ENCODE measurements around the gene CCDC187.
A peak's percentile ranks its signal among the peaks of the same experiment; 100 is the strongest.

CCDC187 gene

DNA sequence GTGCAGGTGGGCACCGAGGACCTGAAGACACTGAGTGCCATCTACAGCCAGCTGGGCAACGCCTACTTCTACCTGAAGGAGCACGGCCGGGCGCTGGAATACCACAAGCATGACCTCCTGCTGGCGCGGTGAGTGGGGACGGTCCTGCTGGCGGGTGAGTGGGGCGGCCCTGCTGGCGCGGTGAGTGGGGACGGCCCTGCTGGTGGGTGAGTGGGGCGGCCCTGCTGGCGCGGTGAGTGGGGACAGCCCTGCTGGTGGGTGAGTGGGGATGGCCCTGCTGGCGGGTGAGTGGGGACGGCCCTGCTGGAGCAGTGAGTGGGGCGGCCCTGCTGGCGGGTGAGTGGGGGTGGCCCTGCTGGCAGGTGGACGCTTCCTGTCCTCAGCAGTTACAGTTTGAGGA is 30.6 kb upstream of the CCDC187 start:
- H3K27ac Mint-ChIP-seq: no peak overlapping the region
- no peaks in the 10 kb centered on the region for H3K4me1 Mint-ChIP-seq
- no peak for ATAC-seq
- DNase-seq: no peak
- no peaks in the 10 kb centered on the region for H3K9me3 Mint-ChIP-seq
- H3K27me3 Mint-ChIP-seq: no peaks in the 10 kb centered on the region
- H3K4me3 Mint-ChIP-seq: no peak overlapping the region
- H3K36me3 Mint-ChIP-seq (ENCODE audit: low read depth): no peaks in the 10 kb centered on the region

DNA sequence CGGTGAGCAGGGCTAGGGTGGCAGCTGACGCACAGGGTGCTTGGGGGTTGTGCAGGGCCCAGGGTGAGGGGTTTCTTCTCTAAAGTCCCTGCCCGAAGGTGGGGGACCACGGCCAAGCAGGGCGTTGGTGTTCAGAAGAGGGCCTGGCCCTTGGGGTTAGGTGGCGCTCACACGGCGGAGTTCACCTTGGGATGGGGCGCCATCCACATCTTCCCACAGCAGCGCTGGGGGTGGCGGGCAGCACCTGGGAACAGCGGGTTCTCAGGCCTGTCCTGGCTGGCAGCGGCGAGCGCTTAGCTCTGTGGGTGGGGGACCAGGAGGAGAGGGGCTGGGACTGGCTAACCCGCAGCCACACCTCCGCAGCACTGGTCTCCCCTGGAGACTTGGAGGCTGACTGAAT is 29.6 kb upstream of the CCDC187 start:
- no peaks in the 10 kb centered on the region for H3K9me3 Mint-ChIP-seq
- no peaks in the 10 kb centered on the region for H3K27me3 Mint-ChIP-seq
- H3K4me3 Mint-ChIP-seq: no peak overlapping the region
- no peaks in the 10 kb centered on the region for H3K36me3 Mint-ChIP-seq (ENCODE audit: low read depth)
- no peak overlapping the region for H3K27ac Mint-ChIP-seq
- no peak for ATAC-seq
- H3K4me1 Mint-ChIP-seq: peaks cover 3% of the 10 kb centered on the region
- no peak for DNase-seq

DNA sequence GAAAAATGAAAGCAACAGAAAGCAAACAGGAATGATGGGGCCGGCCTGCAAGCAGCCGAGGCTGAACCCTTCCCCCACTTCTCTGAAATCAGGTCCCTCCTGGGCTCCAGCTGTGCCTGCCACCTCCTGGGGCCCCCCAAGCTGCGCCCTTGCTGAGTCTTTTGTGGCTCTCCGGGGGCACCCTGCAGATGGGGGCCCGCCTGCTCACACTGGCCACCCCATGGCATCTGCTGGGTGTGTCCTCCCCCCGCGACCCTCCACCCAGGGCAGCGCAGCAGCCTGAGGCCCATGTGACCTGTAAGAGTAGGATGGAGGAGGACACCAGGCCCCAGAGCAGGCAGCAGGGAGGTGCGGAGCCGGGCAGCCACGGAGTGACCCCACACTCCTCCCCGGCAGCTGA is 29.2 kb upstream of the CCDC187 start:
- ATAC-seq: no peak
- peaks cover 3% of the 10 kb centered on the region for H3K4me1 Mint-ChIP-seq
- DNase-seq: no peak
- no peaks in the 10 kb centered on the region for H3K27me3 Mint-ChIP-seq
- H3K9me3 Mint-ChIP-seq: no peaks in the 10 kb centered on the region
- H3K4me3 Mint-ChIP-seq: no peak overlapping the region
- no peaks in the 10 kb centered on the region for H3K36me3 Mint-ChIP-seq (ENCODE audit: low read depth)
- no peak overlapping the region for H3K27ac Mint-ChIP-seq

DNA sequence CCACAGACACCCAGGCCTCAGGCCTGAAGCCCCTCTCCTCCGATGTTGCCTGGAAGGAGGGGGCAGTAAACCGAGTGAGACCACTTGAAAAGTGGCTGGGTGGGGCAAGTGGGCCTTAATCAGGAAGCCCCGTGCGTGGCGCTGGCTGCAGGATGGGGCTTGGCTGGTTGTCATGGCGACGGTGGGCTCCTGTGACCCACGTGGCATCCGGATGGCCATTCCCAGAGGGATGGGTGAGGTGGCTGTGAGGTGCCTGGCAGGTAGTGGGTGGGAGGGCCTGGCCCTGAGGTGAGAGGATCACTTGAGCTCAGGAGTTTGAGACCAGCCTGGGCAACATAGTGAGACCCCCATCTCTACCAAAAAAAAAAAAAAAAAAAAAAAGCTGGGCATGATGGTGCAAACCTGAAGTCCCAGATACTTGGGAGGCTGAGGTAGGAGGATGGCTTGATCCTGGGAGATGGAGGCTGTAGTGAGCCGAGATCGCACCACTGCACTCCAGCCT is 28.6 kb upstream of the CCDC187 start:
- no peaks in the 10 kb centered on the region for H3K9me3 Mint-ChIP-seq
- ATAC-seq (no peak), DNase-seq (no peak)
- peaks cover 3% of the 10 kb centered on the region for H3K4me1 Mint-ChIP-seq
- no peaks in the 10 kb centered on the region for H3K36me3 Mint-ChIP-seq (ENCODE audit: low read depth)
- no peak overlapping the region for H3K27ac Mint-ChIP-seq
- no peaks in the 10 kb centered on the region for H3K27me3 Mint-ChIP-seq
- H3K4me3 Mint-ChIP-seq: no peak overlapping the region

DNA sequence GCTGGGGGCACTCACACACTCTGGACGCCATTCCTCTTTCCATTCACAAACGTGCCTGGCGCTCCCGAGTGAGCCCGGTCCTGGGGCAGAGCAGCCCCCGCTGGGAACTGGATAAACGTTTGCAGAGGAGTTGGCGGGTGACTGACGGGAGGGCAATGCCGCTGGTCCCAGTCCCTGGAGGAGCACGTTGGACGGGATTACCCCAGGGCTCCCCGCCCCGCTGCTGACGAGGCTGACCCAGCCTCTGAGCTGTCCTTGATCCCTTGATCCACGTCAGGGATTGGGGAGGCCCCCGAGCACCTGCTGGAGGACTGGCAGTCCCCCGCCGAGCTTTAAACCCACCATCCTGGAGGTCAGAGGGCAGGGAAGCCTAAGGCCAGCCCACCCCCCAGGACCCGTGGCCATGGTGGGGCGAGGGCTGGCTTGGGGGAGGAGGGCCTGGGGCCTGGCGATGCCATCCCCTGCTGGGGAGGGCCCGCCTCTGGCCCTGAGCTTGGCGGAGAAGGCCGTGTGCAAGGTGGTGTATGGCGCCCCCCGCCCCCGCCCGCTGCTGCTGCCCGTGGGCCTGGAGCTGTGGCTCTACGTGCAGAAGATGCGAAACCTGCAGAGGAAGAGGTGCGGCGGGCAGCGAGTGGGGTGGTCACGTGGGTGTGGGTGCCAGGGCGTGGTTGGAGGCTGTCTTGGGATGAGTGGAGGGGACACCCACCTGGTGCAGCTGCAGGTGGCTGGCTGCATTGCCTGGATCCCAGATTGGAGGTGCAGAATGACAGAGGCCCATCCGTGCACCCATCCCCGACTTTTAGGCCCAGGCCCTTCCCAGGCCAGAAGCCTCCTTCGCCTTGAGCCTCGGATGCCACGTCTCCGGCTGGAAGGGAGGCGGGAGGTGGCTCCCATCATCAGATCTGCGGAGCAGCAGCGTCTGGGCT is 27.9 kb upstream of the CCDC187 start:
- DNase-seq (no peak), ATAC-seq (no peak)
- no peak overlapping the region for H3K27ac Mint-ChIP-seq
- no peaks in the 10 kb centered on the region for H3K9me3 Mint-ChIP-seq
- no peaks in the 10 kb centered on the region for H3K27me3 Mint-ChIP-seq
- H3K36me3 Mint-ChIP-seq (ENCODE audit: low read depth): no peaks in the 10 kb centered on the region
- H3K4me3 Mint-ChIP-seq: no peak overlapping the region
- H3K4me1 Mint-ChIP-seq: peaks cover 3% of the 10 kb centered on the region

DNA sequence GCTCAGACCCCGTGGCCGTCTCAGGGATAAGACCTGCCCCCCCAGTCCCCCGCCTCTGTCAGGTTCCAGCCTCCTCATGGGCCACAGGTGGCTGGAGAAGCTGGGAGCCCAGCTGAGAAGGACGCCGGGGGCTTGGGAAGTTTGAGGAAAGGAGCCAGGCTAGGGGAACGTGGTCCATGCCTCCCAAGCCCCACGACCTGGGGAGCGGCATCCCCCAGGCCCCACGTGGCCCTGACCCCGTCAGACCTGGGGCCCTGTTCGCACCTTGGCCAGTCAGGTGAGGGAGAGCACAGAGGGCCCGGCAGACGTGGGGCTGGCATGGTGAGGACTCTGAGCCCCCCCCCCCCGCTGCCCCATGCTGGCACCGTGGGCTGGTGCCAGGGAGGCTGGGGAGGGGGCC is 27.1 kb upstream of the CCDC187 start:
- Mint-ChIP-seq H3K4me3 (no peak overlapping the region), H3K4me1 (peaks cover 3% of the 10 kb centered on the region), H3K36me3 (ENCODE audit: low read depth) (no peaks in the 10 kb centered on the region), H3K27ac (no peak overlapping the region), H3K27me3 (no peaks in the 10 kb centered on the region), H3K9me3 (no peaks in the 10 kb centered on the region)
- DNase-seq (no peak), ATAC-seq (no peak)

DNA sequence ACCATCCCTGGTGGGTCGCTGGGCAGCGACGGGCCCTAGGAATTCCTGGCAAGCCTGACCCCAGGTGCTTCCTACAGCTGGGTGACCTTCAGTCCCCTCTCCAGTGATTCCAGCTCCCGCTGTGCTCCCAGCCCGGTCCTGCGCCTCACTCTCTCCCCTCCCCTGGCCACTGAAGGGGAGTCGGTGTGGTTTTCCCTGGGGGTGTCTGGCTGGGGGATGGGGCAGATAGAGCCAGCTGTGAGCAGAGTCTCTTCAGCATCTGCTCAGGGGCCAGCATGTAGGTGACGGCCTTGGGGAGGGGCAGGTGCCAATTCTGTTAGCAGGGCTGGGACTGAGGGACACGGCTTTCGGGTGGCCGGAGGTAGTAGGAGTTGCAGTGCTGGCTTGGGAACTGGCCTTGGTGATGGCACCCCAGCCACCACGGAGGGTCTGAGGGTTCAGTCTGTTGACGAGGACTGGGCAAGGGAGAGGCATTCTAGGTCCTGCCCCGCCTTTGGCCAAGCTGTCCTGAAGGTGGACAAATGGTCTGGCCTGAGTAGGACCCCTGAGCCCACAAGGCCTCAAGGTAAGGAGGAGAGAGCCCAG is 26.6 kb upstream of the CCDC187 start:
- peaks cover 3% of the 10 kb centered on the region for H3K4me1 Mint-ChIP-seq
- no peaks in the 10 kb centered on the region for H3K36me3 Mint-ChIP-seq (ENCODE audit: low read depth)
- H3K4me3 Mint-ChIP-seq: no peak overlapping the region
- no peak for ATAC-seq
- H3K9me3 Mint-ChIP-seq: no peaks in the 10 kb centered on the region
- no peak overlapping the region for H3K27ac Mint-ChIP-seq
- no peak for DNase-seq
- H3K27me3 Mint-ChIP-seq: no peaks in the 10 kb centered on the region

DNA sequence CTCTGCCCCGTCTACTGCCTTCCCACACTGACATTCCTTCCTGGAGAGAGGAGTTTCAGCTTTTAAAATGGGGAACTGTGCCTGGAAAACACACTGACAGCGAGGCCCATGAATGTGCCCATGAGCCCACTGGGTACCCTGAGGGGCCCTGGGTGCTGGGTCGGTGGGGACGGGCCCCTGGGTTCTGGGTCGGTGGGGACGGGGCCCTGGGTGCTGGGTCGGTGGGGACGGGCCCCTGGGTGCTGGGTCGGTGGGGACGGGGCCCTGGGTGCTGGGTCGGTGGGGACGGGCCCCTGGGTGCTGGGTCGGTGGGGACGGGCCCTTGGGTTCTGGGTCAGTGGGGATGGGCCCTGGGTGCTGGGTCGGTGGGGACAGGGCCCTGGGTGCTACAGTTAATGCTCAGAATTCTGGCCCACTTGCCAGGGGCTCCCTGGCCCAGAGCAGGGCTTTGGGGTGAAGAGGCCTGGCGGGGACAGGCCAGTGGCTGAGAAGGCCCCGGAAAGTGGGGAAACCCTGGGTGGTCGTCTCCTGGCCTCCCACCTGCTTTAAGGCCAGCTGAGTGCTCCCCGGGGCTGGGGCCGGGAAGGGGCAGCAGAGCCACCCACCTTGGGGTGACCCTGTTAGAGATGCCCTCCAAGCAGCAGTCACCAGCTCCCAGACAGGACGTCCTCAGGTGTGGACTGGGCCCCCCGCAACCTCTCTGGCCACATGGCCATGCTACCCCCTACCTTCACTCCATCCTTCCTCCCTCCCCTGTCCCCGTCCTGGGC is 25.9 kb upstream of the CCDC187 start:
- Mint-ChIP-seq H3K27me3 (no peaks in the 10 kb centered on the region), H3K27ac (no peak overlapping the region), H3K4me3 (no peak overlapping the region), H3K9me3 (no peaks in the 10 kb centered on the region), H3K36me3 (ENCODE audit: low read depth) (no peaks in the 10 kb centered on the region), H3K4me1 (peaks cover 3% of the 10 kb centered on the region)
- DNase-seq (no peak), ATAC-seq (no peak)

DNA sequence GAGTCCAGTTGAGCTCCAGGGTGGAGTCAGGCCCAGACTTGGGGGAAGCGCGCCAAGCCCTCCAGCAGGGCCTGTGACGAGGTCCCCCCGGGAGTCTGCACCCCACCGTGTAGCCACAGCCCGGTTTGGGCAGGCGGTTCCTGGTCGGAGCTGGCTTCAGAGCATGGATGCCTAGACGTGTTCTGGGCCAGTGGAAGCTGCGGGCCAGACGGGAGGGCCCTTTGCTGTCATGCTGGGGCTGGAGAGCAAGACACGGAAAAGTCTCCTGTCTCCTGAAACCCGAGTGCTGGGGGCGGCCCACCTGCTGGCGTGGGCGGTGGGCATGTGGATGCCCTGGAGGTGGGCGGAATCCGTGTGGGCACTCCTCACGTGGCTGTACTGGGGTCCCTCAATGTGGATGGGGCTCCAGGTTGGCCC is 25.3 kb upstream of the CCDC187 start:
- ATAC-seq: no peak

DNA sequence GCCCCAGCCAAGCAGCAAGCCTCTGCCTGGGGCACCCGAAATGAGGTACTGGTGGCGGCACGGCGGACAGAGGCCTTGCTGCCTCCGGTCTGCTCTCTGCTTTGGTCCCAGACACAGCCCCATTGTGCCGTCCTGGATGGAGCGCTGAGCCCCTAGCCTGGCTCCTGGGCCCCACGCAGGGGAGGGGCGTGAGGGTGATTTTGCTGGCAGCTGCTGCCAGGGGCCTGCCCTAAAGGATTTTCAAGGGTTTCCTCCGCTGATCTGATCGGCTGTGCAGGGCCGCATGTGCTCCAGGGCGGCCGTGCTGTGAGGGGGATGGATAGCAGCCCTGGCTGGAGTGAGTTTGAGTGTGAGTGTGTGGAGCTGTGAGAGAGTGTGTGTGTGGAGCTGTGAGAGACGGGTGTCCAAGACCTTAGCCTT is 24.7 kb upstream of the CCDC187 start:
- Mint-ChIP-seq H3K4me1 (peaks cover 3% of the 10 kb centered on the region), H3K9me3 (no peaks in the 10 kb centered on the region), H3K4me3 (peak overlapping the region; percentile 57), H3K27me3 (no peaks in the 10 kb centered on the region), H3K36me3 (ENCODE audit: low read depth) (no peaks in the 10 kb centered on the region), H3K27ac (no peak overlapping the region)
- no peak for ATAC-seq
- DNase-seq: no peak

More for the DNA sequence above, 25.3 kb upstream of the CCDC187 start:
- Mint-ChIP-seq H3K4me3 (no peak overlapping the region), H3K27me3 (no peaks in the 10 kb centered on the region), H3K9me3 (no peaks in the 10 kb centered on the region), H3K4me1 (peaks cover 3% of the 10 kb centered on the region), H3K36me3 (ENCODE audit: low read depth) (no peaks in the 10 kb centered on the region), H3K27ac (no peak overlapping the region)
- no peak for DNase-seq

DNA sequence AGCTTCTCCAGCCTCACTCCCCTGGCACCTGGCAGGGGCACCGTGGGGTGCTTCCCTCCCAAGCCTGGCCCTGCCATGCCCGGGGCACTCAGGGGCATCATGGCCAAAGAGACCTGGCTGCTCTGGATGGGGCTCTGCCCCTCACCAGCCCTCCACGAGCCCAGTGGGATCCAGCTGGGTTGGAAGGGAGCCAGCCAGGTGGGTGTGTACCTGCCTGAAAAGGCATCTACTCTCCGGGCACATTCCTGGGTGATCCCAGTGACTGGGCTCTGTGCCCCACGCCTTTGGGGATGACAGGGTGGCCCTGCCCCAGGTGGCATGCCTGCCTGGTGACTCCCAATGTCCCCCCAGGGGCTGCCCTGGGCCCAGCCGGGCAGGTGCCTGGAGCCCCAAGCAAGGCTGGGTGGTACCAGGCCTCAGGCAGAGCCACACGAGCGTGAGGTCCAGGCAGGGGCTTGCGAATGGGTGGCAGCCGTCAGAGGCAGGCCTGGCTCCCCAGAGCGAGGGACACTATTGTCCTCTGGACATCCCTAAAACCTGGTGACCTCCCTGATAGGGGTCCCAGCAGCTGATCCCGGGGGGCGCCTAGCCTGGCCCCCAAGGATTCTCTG is 24.2 kb upstream of the CCDC187 start:
- H3K4me3 Mint-ChIP-seq: peak overlapping the region; percentile 45
- H3K27me3 Mint-ChIP-seq: no peaks in the 10 kb centered on the region
- no peak for DNase-seq
- H3K9me3 Mint-ChIP-seq: no peaks in the 10 kb centered on the region
- no peak for ATAC-seq
- H3K27ac Mint-ChIP-seq: no peak overlapping the region
- peaks cover 3% of the 10 kb centered on the region for H3K4me1 Mint-ChIP-seq
- no peaks in the 10 kb centered on the region for H3K36me3 Mint-ChIP-seq (ENCODE audit: low read depth)

DNA sequence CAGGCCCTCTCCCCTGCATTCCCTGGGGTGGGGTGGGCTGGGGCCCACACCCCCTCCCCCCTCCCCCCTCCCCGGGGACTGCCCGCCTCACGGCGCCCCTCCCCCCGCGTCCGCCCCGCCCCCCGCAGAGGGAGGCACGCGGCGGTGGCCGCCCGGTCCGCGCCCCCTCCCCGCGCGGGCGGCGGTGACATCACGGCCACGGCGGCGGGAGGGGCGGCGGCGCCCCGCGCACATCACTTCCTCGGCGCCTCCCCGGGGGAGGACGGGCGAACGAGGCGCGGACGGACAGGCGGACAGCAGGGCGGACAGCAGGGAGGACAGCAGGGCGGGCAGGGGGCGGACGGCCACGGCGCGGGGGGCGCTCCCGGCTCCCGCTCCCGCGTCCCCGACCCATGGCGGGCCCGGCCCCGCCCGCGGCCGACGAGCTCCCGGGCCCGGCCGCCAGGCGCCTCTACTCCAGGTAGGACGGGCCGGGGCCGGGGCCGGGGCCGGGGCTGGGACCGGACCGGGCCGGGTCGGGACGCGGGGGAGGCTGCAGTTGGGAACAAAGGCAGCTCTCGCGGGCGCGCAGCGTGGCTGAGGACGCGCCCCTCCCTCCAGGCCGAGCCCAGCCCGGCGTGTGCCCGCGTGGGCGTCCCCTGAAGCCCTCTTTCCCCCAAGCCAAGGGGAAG is 23.5 kb upstream of the CCDC187 start, which contains the start of gene GPSM1:
TSS of gene GPSM1 (plus strand) at position 236 of the 671 bp plus-strand sequence. CDS start at position 393, 157 bp downstream.
- DNase-seq: peak; percentile 40
- H3K4me1 Mint-ChIP-seq: peaks cover 3% of the 10 kb centered on the region
- H3K27ac Mint-ChIP-seq: no peak within 1 kb of the TSS
- ATAC-seq: peak; percentile 14
- H3K4me3 Mint-ChIP-seq: peak within 1 kb of the TSS; percentile 53
- H3K9me3 Mint-ChIP-seq: no peaks in the 10 kb centered on the region
- no peaks in the 10 kb centered on the region for H3K27me3 Mint-ChIP-seq
- H3K36me3 Mint-ChIP-seq (ENCODE audit: low read depth): no peaks in the 10 kb centered on the region

DNA sequence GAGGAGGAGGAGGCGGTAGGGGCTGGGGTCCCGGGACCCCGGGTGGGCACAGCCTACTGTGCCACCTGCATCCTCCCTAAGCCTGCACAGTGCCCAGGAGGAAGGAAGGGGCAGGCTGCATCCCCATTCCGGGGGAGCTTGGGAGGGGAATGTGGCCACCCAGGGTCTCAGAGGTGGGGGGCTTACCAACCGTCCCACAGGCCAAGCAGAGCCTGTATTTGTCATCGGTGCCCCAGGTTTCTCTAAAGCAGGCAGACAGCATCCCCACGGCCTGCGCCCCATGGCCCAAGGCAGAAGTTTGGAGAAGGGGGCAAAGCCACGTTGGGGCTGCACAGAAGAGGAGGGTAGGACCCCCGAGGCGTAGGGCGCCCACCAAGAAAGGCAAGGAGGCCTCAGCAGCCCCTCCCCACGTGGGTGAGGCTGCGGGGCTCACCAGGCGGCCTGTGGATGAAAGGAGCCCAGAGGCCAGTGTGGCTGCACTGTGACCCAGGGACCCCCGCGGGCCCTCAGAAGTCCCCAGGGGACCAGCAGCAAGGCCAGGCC is 22.9 kb upstream of the CCDC187 start:
- ATAC-seq (no peak), DNase-seq (no peak)
- H3K36me3 Mint-ChIP-seq (ENCODE audit: low read depth): no peaks in the 10 kb centered on the region
- H3K4me1 Mint-ChIP-seq: peaks cover 3% of the 10 kb centered on the region
- no peaks in the 10 kb centered on the region for H3K27me3 Mint-ChIP-seq
- H3K9me3 Mint-ChIP-seq: no peaks in the 10 kb centered on the region
- peak overlapping the region; percentile 53 for H3K4me3 Mint-ChIP-seq
- H3K27ac Mint-ChIP-seq: no peak overlapping the region
